GM21381 (cell line): Measurements from ENCODE around the gene STYX.
"Not testable (repeated sequence)": the region's sequence is repeated elsewhere in the genome, so short reads cannot be mapped to it uniquely, and the experiment has no call there.

Experiments used
- ATAC-seq: cut with Tn5 transposase; IDR thresholded peaks from one replicate; pipeline ENCODE4 v1.9.1; 2021; ENCODE audit warnings: mild to moderate bottlenecking, moderate library complexity; ENCODE audit not compliant: unreplicated experiment

The STYX gene

DNA sequence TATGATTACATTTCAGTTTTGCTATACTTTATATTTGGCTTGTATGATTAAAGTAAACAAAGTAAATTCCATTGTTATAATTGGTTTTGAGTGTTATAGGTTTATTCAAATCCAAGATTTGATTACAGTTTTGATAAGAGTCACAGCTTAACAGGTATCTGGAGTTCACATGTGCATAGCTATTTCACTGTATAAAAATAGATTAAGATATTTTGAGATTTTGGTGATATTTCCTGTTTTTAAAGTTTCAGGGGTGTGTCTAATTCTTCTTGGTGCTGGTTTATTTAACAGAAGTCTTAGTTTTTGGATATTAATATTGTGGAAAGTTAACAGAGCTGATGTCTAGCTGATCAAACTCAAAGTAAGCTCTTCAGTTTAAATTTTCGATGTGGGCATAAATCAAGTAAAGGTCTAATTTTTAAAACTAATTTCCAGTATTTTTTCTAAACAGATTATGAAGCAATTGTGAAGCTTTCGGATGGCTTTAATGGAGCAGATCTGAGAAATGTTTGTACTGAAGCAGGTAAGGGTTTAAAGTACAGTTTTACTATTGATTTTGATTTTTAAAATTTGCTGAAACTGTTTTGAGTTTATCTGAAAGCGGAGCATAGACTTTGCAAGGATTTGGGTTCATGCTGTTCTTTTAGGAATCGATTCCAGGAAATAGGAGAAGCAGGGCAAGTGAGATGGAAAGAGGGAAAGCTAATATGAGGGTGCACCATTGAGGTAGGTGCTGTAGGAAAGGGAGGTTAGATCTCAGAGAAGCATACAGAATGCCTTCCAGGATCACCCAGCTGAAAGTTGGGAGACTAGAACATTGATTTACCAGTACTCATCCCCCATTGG lies 6.2 kb upstream of the STYX start:
- ATAC-seq = no peak

GRCh38 chr14:52724360-52724644 lies 5.7 kb upstream of the STYX start:
- ATAC-seq = no peak

DNA sequence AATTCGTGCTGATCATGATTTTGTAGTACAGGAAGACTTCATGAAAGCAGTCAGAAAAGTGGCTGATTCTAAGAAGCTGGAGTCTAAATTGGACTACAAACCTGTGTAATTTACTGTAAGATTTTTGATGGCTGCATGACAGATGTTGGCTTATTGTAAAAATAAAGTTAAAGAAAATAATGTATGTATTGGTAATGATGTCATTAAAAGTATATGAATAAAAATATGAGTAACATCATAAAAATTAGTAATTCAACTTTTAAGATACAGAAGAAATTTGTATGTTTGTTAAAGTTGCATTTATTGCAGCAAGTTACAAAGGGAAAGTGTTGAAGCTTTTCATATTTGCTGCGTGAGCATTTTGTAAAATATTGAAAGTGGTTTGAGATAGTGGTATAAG lies 2.5 kb upstream of the STYX start:
- not testable (repeated sequence) for ATAC-seq

GRCh38 chr14:52729035-52729434 lies 931 bp upstream of the STYX start:
- not testable (repeated sequence) for ATAC-seq

DNA sequence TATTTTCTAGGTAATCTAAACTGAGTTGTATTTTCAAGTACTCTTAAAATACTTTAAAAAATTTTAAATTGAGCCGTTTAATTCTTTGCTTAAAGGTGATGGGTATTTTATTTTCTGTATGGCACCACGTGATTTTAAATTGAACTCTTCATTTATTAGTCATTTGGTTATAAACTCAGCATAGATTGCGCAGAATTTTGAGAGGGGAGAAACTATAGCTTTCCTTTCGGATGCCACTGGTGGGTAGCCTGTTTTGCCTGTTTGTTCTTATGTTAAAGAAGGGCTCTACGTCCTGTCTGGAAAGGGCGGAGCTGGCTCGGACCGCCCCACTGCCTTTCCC lies 411 bp upstream of the STYX start:
- no peak for ATAC-seq

GRCh38 chr14:52730709-52731111 lies 744 bp downstream of the STYX start:
- ATAC-seq = no peak

DNA sequence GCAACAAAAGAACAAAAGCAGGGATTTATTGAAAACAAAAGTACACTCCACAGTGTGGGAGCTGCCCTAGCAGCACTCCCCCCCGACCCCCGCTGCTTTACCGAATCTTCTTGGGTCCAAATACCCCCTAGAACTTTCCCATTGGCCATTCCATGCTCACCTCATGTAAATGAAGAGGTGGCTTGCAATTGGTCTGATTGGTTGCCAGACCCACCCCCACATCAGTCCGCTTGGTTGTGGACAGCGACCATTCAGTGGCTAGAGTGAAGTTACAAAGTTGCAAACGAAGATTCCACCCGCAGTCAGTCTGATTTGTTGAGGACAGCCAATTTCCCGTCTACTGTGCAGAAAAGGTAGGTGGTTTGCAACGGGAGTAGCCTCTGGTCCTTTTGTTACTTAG lies 3.9 kb downstream of the STYX start:
- no peak for ATAC-seq

DNA sequence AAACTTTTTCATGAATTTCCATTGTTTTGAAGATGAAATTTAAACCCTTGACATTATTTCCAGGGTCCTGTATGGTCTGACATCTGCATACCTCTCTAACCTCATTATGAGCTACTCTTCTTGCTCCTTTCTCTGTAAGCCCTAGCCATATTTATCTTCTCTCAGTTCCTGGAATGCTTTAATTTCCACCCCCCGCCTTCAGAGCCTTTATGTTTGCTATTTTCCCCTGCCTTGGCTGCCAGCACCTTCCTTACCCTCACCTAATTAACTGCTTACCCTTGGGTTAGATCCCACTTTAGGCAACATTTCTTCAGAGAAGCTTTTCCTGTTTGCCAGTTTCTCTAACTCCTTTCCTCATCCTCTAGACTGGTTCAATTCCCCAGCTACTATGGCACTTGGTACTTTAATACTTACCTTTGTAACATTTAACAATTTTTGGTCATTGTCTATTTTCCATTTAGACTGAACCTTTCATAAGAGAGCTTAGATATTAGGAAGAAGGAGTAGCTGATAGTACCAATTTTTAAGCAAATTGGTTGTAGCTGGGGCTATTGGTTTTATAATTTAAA lies 6.0 kb downstream of the STYX start:
- ATAC-seq = no peak

DNA sequence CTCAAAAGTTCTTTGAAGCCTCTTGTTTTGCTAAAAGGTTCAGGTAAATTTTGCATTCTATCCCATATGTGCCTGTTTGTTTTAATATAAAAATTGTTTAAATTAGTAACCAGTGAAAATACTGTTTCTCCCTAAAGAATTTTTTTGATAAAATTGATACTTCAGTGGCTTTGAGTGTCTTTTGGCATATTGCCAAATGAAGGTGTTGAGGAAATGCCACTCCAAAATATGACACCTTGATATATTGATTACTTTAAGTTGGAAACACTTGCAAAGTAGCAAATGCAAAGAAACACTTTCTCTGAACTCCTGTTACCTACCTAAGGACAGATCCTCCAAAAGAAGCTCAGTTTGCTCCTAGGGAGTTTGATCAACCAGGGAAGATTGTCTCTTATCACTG lies 8.4 kb downstream of the STYX start:
- ATAC-seq = no peak

GRCh38 chr14:52740751-52741150 lies 10.8 kb downstream of the STYX start:
- ATAC-seq = no peak

- ATAC-seq = no peak
Measured at GRCh38 chr14:52741865-52742264, 11.9 kb downstream of the STYX start.

DNA sequence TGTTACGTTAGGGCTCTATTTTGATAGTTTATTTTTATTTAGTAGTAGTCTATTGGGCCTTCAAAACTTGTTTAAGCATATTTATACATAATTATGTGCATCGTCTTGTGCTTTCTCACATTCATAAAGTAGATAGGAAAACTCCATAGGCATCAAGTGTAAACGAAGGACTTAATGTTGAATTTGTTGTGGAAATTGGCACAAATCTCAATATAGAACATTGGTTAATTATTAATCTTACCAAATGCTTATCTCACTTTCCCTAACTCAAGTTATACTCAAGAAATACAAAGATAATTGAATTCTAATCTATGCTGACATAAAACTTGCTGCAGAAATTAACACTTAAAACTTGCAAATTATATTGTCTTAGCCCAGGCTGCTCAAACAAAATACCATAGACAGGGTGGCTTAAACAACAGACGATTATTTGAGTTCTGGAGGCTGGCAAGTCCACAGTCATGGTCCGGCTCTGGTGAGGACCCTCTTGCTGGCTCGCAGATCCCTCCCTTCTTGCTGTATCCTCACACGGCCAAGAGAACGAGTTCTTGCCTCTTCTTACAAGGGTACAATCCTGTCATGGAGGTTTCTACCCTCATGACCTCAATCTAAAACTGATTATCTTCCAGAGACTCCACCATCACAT lies 18.8 kb downstream of the STYX start:
- ATAC-seq = no peak

DNA sequence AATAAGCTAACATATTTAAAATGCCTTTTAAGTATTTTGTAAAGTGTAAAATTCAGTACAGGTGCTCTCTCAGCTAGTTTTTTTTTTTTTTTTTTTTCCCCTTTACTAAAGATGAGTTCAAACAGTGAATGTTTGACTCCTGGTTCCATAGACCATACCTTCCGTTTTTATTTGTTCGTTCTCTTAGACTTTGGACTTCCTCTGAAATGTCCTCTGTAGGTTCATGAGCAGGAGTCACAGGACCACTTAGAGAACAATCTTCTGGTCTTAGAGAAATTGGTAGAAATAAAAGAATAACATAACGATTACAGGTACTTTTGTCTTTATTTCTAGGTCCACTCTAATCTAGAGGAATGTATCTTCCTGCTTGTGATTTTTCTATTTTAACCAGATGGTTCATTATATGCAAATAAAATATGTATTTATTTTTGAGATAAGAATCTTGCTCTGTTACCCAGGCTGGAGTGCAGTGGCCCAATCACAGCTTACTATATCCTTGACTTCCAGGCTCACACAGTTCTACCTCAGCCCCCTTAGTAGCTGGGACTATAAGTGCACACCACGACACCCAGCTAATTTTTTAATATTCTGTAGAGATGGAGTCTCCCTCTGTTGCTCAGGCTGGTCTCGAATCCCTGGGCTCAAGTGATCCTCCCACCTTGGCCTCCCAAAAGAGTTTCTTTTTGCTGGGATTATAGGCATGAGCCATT lies 25.8 kb downstream of the STYX start:
- ATAC-seq = no peak

DNA sequence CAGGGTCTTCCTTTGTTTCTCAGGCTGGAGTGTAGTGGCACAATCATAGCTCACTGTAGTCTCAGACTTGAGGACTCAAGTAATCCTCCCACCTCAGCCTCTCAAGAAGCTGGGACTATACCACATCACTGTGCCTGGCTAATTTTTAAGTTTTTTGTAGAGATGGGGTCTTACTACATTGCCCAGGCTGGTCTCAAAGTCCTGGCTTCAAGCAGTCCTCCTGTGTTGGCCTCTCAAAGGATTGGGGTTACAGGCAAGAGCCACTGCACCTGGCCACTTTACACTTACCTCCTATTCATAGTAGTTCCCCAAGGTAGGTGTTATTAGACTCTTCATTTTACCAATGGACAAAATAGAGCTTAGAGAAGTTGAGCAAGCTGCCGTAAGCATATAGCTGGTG lies 29.2 kb downstream of the STYX start:
- ATAC-seq = no peak

- ATAC-seq = not testable (repeated sequence)
Measured at GRCh38 chr14:52762923-52763322, 33.0 kb downstream of the STYX start.

GRCh38 chr14:52767058-52767833 lies 37.3 kb downstream of the STYX start:
- no peak for ATAC-seq

DNA sequence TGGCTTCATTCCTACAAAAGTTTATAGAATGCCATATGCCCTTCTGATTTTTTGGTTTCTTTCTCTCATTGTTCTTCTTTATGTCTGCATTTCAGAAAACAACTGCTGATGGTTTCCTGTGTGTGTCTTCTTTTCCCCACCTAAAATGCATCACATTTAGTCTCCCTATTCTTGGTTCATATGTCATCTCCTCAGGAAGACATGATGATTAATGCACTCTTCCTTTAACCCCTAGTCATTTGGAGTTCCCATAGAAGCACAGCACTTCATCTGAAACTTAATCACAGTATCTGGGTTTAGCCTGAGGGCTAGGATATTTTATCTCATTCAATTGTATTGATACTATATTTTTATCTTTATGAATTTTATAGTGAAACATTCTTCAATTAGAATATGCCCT lies 39.9 kb downstream of the STYX start:
- ATAC-seq = no peak

GRCh38 chr14:52776816-52777215 lies 46.9 kb downstream of the STYX start:
- ATAC-seq = no peak

- ATAC-seq = no peak
Measured at GRCh38 chr14:52778702-52779101, 48.7 kb downstream of the STYX start.

GRCh38 chr14:52780893-52781292 lies 50.9 kb downstream of the STYX start:
- no peak for ATAC-seq

- ATAC-seq = no peak
Measured at GRCh38 chr14:52781629-52782028, 51.7 kb downstream of the STYX start.
